ENCODE data around the gene SUMF1.
"Not testable (repeated sequence)": the region's sequence is repeated elsewhere in the genome, so short reads cannot be mapped to it uniquely, and the experiment has no call there.

SUMF1 gene

GRCh38 chr3:4458961-4459360 lies 8.1 kb downstream of the SUMF1 start:
- no peak for DNase-seq

GRCh38 chr3:4456780-4457179 lies 10.3 kb downstream of the SUMF1 start:
- not testable (repeated sequence) for DNase-seq

- DNase-seq, result no peak
Measured at GRCh38 chr3:4454142-4454541, 12.9 kb downstream of the SUMF1 start.

- no peak for DNase-seq
Measured at GRCh38 chr3:4449043-4449805, 17.8 kb downstream of the SUMF1 start.

DNA sequence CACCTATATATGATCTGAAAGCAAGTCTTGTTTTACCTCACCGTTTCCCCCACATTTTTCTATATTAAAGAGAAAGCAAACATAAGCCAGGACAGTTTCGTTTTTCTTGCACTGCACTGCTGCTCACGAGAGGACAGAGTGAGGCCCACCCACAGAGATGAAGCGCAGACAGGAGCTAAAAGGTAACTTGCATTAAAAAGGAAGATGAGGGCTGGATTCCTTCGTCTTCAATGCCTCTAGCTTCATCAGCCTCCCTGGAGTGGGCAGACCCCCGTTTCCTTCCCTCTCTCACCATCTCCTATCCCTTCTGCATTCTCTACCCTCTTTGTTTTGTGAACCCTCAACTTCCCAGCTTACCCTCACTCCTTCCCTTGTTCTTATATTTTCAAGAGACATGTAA lies 18.9 kb downstream of the SUMF1 start:
- DNase-seq, result no peak

DNA sequence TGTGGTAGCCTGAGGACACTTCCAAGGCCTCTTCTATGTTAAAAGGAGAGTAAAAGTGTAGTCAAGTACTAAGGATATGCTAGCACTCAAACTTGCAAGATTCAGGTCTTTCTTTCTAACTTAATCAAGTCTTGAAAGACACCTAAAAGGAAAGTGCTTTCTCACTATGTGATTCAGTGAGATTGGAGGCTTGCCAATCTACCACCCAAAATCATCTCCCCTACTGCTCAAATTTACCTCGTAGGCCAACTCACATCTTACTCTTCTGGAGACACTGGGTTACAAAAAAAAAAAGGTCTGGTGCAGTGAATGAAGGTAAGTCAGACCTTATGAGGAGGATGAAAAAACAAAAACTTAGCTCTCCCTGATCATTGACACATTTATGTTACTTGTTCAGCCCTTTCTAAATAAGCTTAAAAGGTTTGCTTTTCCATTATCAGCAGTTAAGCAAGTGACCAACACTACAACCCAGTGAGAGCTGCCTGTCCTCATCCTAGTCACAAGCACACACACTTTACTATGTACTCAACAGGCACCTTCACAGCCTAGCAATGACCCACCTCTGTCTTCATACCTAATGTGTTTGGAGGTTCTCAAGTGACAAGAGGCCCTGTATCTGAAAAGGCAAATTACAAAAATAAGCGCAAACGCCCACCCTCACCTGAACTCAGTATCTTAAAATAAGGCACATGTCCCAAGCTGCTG lies 19.6 kb downstream of the SUMF1 start:
- DNase-seq, result no peak

GRCh38 chr3:4440951-4441350 lies 26.1 kb downstream of the SUMF1 start:
- DNase-seq, result no peak

GRCh38 chr3:4438296-4438695 lies 28.8 kb downstream of the SUMF1 start:
- DNase-seq, result no peak

- DNase-seq, result no peak
Measured at GRCh38 chr3:4432259-4432658, 34.8 kb downstream of the SUMF1 start.

DNA sequence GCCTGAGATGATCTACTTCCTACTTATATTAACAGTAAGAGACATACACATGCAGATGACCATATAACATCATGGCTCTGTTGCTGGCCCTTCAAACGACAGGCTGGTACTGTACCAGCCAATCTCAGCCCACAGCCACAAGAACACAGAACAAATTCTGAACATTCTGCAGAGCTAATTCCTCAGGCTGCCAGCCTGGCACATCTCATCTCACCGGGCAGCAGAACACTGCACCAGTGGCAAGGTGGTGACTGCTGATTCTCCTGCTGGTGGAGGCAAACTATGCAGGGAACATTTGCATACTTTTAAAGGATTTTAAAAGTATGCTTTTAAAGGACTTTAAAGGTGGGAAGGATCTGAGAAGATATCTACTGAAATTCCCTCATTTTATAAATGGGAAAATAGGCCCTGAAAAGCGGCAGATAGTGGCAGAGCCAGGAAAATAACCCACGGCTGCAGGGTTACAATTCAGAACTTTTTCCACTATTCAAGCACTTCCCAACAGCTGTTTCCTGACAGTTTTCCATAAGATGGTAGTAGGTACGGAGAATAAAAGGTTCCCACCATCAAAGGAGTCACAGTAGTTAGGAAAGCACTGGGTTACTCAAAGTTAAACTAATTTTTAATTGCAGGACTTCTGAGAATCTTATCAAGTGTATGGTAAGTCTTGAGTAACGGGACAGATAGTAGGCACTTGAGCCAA lies 37.3 kb downstream of the SUMF1 start:
- no peak for DNase-seq

DNA sequence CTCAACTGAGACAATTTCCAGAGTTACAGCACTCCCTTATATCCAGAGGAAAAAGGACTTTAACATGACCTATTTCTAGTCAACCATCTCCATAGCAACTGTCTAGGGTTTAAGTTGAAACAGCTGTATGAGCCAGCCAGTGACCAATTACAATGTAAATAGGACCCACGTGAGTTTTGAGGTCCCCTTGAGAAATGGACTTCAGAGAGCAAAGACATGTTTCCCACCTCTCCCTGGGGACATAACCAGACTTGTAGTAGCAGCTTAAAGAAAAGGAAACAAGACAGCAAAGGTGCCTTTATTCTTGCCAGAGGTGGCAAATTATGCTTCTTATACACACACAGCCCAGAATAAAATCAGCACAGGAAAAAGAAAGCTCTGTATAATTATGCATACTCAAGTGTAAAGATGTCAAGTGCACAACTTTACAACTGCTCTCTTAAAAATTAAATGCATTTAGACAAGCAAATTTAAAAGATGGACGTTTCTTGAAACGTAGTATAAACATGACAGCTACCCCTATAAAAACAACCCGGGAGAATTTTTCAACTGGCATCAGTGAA lies 40.2 kb downstream of the SUMF1 start:
- no peak for DNase-seq

DNA sequence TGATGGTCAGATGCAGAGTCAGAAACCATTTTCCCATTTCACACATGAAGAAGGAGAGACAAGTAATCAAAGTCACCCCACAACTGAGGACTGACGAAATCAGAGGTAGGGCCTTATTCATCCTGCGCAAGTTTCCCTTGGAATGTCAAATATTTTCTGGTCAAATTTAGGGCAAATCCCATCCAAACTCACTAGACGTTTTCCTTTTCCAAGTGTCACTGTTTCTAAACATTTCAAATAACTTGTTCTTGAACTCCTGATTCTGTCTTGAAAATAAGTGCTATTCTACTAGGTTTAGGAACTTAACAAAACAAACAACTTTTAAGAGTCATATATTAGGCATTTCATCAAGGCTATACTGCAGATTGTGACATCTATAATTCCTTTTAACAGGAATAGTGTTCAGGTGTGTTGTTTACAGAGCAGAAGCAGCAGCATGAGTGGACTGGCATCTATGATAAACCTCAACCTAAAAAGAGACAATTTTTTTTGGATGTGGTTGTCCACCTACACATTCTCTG lies 40.7 kb downstream of the SUMF1 start:
- DNase-seq, result no peak

GRCh38 chr3:4425707-4426106 lies 41.4 kb downstream of the SUMF1 start:
- no peak for DNase-seq

- DNase-seq, result no peak
Measured at GRCh38 chr3:4425055-4425454, 42.0 kb downstream of the SUMF1 start.

GRCh38 chr3:4421121-4421520 lies 45.9 kb downstream of the SUMF1 start:
- DNase-seq, result no peak

GRCh38 chr3:4419920-4420319 lies 47.1 kb downstream of the SUMF1 start:
- DNase-seq, result no peak

GRCh38 chr3:4419386-4419785 lies 47.7 kb downstream of the SUMF1 start:
- no peak for DNase-seq

GRCh38 chr3:4418156-4418555 lies 48.9 kb downstream of the SUMF1 start:
- DNase-seq, result no peak

DNA sequence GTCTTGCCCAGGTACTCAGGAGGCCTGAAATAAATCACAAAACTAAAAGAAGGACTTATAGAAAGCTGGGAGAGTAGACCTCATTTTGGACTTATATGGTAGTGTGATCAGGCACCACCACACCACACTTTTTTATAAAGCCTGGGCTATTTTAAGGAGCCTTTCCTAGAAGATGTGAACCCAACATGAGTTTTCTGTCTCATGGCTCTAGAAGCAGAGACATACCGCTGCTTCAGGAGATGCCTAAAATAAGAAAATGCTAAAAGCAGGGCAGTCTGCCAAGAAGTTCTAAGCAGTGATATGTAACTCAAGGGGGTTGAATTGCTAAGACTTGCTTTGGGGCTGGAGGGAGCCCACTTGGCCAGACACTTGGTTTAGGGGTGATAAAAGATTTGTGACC lies 49.6 kb downstream of the SUMF1 start:
- DNase-seq, result no peak

DNA sequence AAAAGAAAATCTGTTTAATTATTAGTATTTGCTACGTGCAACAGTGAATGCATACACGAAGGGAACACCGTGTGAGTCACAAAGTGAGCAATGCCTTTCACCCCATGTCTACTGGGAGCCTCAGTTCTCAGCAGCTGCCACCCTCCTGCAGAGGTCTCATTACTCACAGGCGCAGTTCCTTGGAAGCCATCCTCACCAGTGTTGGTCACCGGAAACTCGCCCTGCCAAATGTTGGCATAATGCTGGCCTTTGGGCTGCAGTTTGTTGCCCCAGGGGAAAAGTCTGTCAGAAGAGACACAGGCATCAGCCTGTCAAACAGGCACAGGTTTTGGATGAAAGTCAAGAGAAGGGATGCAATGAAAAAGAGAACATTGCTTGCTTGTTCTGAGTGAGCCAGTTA lies 50.1 kb downstream of the SUMF1 start:
- no peak for DNase-seq

DNA sequence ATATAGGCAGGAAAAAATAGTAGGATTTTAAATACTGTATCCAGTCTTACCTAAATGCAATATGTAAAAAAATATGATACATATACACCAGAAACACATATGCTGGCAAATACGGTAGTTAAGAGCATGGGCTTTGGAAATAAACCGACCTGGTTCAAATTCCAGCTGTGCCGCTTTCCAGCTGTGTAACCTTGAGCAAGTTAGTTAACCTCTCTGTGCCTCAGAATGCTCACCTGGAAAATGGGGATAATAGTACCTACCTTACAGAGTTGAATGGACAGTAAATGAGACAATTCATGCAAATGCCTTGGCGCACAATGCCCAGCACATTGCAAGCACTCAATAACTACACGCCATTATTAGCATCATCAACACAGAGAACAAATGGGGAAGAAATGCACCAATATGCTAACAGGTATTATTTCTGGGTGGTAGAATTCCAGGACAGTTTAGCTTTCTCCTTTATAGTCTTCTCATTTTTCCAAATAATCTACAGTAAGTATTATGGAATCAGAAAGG lies 50.6 kb downstream of the SUMF1 start:
- no peak for DNase-seq

DNA sequence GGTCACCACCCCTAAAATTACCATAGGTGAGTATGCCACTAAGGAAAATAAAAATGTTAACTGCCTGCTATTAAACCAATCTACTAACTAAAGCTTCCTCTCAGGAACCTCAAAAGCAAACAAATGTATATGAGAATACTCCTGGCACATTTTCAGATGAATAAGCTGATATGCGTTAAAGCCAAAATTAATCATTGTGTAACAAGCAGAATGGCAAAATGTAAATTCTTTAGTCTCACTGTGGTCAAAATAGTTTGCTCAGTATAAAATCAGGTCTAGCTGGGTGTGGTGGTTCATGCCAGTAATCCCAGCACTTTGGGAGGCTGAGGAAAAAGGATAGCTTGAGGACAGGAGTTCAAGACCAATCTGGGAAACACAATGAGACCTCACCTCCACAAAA lies 53.6 kb downstream of the SUMF1 start:
- no peak for DNase-seq

GRCh38 chr3:4411833-4412232 lies 55.2 kb downstream of the SUMF1 start:
- DNase-seq, result no peak
